Psoas muscle (tissue), 8 donors: ENCODE data around the gene CKS1B. TPM values are rescaled to one million over a fixed set of nuclear protein-coding genes. Genes with fewer than 3 reads are reported as not detected.
A peak's percentile ranks its signal among the peaks of the same experiment; 100 is the strongest.

Experiments
- ATAC-seq, 4 donors: fragments of 200-7000 bp; cut with Tn5 transposase; one replicate each; pipeline ENCODE4 v1.9.1; 2020; ENCODE audit warnings: moderate library complexity in 3 of 4, mild to moderate bottlenecking in 2 of 4
- DNase-seq, 2 donors: peaks; one replicate each; pipeline ENCODE4 v3.0.0-alpha.2; 2020
- H3K27ac ChIP-seq: fragments of 200-600 bp; one replicate; pipeline ENCODE4 v1.8.0; 2022
- H3K27me3 ChIP-seq, 3 donors: fragments of 200-600 bp in 1 of 3; one replicate each; pipeline versions ENCODE4 v1.6.1 to v1.8.0; 2013 to 2022; ENCODE audit warnings: low read length in 2 of 3, mild to moderate bottlenecking in 2 of 3, moderate library complexity in 1 of 3; ENCODE audit not compliant: insufficient read depth in 3 of 3
- H3K36me3 ChIP-seq, 2 donors: fragments of 200-600 bp in 1 of 2; one replicate each; pipeline versions ENCODE4 v1.6.1 to v1.8.0; 2013 to 2022; ENCODE audit warnings: low read depth in 1 of 2, mild to moderate bottlenecking in 1 of 2, moderate library complexity in 1 of 2; ENCODE audit not compliant: insufficient read depth in 1 of 2
- H3K4me1 ChIP-seq: fragments of 200-600 bp; one replicate; pipeline ENCODE4 v1.8.0; 2022
- H3K4me3 ChIP-seq: fragments of 200-600 bp; one replicate; pipeline ENCODE4 v1.8.0; 2022; ENCODE audit warnings: mild to moderate bottlenecking
- H3K9me3 ChIP-seq: fragments of 200-600 bp; one replicate; pipeline ENCODE4 v1.8.0; 2022
- CTCF ChIP-seq: fragments of 200-600 bp; IDR thresholded peaks from one replicate; pipeline ENCODE4 v1.8.0; 2022; ENCODE audit warnings: antibody characterized with exemption
- WGBS, 3 donors: extraction: QIAGEN DNeasy Blood & Tissue Kit; methylation state at CpG; one replicate each; pipeline versions ENCODE4 v1.1.6 to v1.1.7; 2013; 5-methylcytosine and 5-hydroxymethylcytosine counted together
- intact Hi-C, 2 donors: fragments of 100-400 bp; cut with DNase I; formaldehyde crosslinking; loops; one replicate each; pipeline versions ENCODE4 v1.11.0 to v1.14.2; 2022
- polyA plus RNA-seq, 3 donors: library from polyadenylated mRNA; stranded (reverse); fragments of 200-250 nt; gene quantifications; one replicate each; pipeline ENCODE4 v1.2.3, GENCODE V29; 2013
- total RNA-seq, 4 donors: library from RNA; stranded (reverse); fragmentation: NEBNext Ultra II Directional in 2 of 4; extraction: Animal tissue kit (Norgen Biotek cat#: 25700) in 2 of 4; gene quantifications; one replicate each; pipeline versions ENCODE4 v1.2.1 to v1.2.4, GENCODE V29; 2021 to 2023
- donor health status: healthy with polysubstance abuse.
- donor health status: DM: no; HTN: no; CAD: no; lungs with moderate emphysema.
- donor health status: Bipolar disorder and iron deficiency.
- donor health status: healthy.
- donor health status: DM: yes; HTN: yes; CAD: no.
- donor health status: DM: no; HTN: no; CAD: no.
- donor health status: DM: no; HTN: no; CAD: no.
- donor health status: DM: yes; HTN: yes; CAD: no.

CKS1B gene
- total and polyA plus RNA-seq, 7 donors: 5.5 to 48.1 (median 12.1) TPM

GRCh38 chr1:154969860-154970452 is 4.5 kb upstream of the CKS1B start:
- intact Hi-C loops: loop anchor here (5.0 kb wide), 2 partner anchors 42 to 112 kb away; no protein-coding TSS in a partner anchor

GRCh38 chr1:154970631-154971340 is 3.7 kb upstream of the CKS1B start, which contains the start of gene SHC1:
Gene SHC1, minus strand, starts transcription at chr1:154970747. Its CDS starts 221 bp downstream, at chr1:154970526.
- intact Hi-C loops: loop anchor here (5.0 kb wide), 2 partner anchors 42 to 112 kb away; no protein-coding TSS in a partner anchor
- Histone ChIP-seq H3K9me3 (no peaks in the 10 kb centered on the region), H3K36me3 (peaks cover 0 to 35% of the 10 kb centered on the region in 2 donors), H3K27me3 (no peaks in the 10 kb centered on the region), H3K4me1 (peaks cover 54% of the 10 kb centered on the region), H3K4me3 (peak within 1 kb of the TSS; percentile 84), H3K27ac (peak within 1 kb of the TSS; percentile 99)
- 2 to 17% (median 8%) methylated on average over 13 to 15 of the region's 15 CpGs for WGBS, 3 donors
- TF ChIP-seq CTCF: no peak
- ATAC-seq: peak; percentile 63 to 69 (median 66)
- DNase-seq: peak; percentile 96 to 97

More at GRCh38 chr1:154969860-154970452, 4.5 kb upstream of the CKS1B start:
- DNase-seq (peak in 1 of 2 donors; percentile 46), ATAC-seq (no peak)
- WGBS, 3 donors: 27 to 34% (median 32%) methylated on average over 16 to 22 of the region's 22 CpGs
- peak overlapping the region; percentile 99 for H3K27ac ChIP-seq
- H3K4me3 ChIP-seq: peak overlapping the region; percentile 84
- no peaks in the 10 kb centered on the region for H3K9me3 ChIP-seq
- peaks cover 0 to 43% of the 10 kb centered on the region in 2 donors for H3K36me3 ChIP-seq
- H3K4me1 ChIP-seq: peaks cover 50% of the 10 kb centered on the region
- no peak for TF ChIP-seq CTCF
- no peaks in the 10 kb centered on the region for H3K27me3 ChIP-seq

- DNase-seq (peak in 1 of 2 donors; percentile 74), ATAC-seq (peak in 2 of 4 donors; percentile 10 to 21)
- no peaks in the 10 kb centered on the region for H3K27me3 ChIP-seq
- 30 to 34% (median 31%) methylated on average over 10 of the region's 10 CpGs for whole genome bisulfite sequencing, 3 donors
- peak overlapping the region; percentile 84 for H3K4me3 ChIP-seq
- TF ChIP-seq CTCF: no peak
- peaks cover 60% of the 10 kb centered on the region for H3K4me1 ChIP-seq
- peak overlapping the region; percentile 99 for H3K27ac ChIP-seq
- intact Hi-C loops: loop anchor here (5.0 kb wide), 2 partner anchors 41 to 111 kb away; no protein-coding TSS in a partner anchor
- H3K9me3 ChIP-seq: no peaks in the 10 kb centered on the region
- H3K36me3 ChIP-seq: peaks cover 0 to 28% of the 10 kb centered on the region in 2 donors
Observed at GRCh38 chr1:154971341-154971998, 3.0 kb upstream of the CKS1B start.

GRCh38 chr1:154972213-154972516 is 2.3 kb upstream of the CKS1B start:
- WGBS, 3 donors: 49 to 60% (median 58%) methylated on average over 3 of the region's 3 CpGs
- intact Hi-C loops: loop anchor here (5.0 kb wide), 2 partner anchors 40 to 110 kb away; no protein-coding TSS in a partner anchor
- H3K36me3 ChIP-seq: peaks cover 0 to 21% of the 10 kb centered on the region in 2 donors
- ATAC-seq: no peak
- no peaks in the 10 kb centered on the region for H3K27me3 ChIP-seq
- peaks cover 54% of the 10 kb centered on the region for H3K4me1 ChIP-seq
- no peak for DNase-seq
- peak overlapping the region; percentile 84 for H3K4me3 ChIP-seq
- H3K9me3 ChIP-seq: no peaks in the 10 kb centered on the region
- TF ChIP-seq CTCF: no peak
- H3K27ac ChIP-seq: peak overlapping the region; percentile 99
